Left renal pelvis (tissue), 4 donors: ENCODE data around the gene TNFRSF1B. TPM values are rescaled to one million over a fixed set of nuclear protein-coding genes. Genes with fewer than 3 reads are reported as not detected.

Experiments used
- DNase-seq, 4 donors: peaks; one replicate each; pipeline ENCODE4 v3.0.0-alpha.2; 2013; ENCODE audit warnings: low read depth in 4 of 4, low spot score in 3 of 4
- polyA plus RNA-seq, 4 donors: library from polyadenylated mRNA; unstranded; fragments of 120-200 nt; gene quantifications; one replicate each; pipeline ENCODE4 v1.2.1, GENCODE V29; 2013; ENCODE audit not compliant: insufficient read length in 4 of 4

Gene TNFRSF1B
- polyA plus RNA-seq, 4 donors = 6.0 to 8.5 (median 7.3) TPM

GRCh38 chr1:12141163-12141850, 25.5 kb upstream of the TNFRSF1B start:
- no peak for DNase-seq

- DNase-seq = no peak
Measured at GRCh38 chr1:12142141-12142823, 24.5 kb upstream of the TNFRSF1B start.

GRCh38 chr1:12142891-12143630, 23.7 kb upstream of the TNFRSF1B start:
- no peak for DNase-seq

- DNase-seq = no peak
Measured at GRCh38 chr1:12143631-12144155, 23.1 kb upstream of the TNFRSF1B start.

- DNase-seq = no peak
Measured at GRCh38 chr1:12144236-12144635, 22.6 kb upstream of the TNFRSF1B start.

- no peak for DNase-seq
Measured at GRCh38 chr1:12144969-12145368, 21.8 kb upstream of the TNFRSF1B start.

- no peak for DNase-seq
Measured at GRCh38 chr1:12145616-12146342, 21.0 kb upstream of the TNFRSF1B start.

- DNase-seq = no peak
Measured at GRCh38 chr1:12146343-12147112, 20.3 kb upstream of the TNFRSF1B start.

GRCh38 chr1:12147201-12147701, 19.5 kb upstream of the TNFRSF1B start:
- no peak for DNase-seq

GRCh38 chr1:12148160-12148957, 18.4 kb upstream of the TNFRSF1B start:
- no peak for DNase-seq

- DNase-seq = no peak
Measured at GRCh38 chr1:12148958-12149790, 17.6 kb upstream of the TNFRSF1B start.

- DNase-seq = no peak
Measured at GRCh38 chr1:12149791-12150175, 17.0 kb upstream of the TNFRSF1B start.

- no peak for DNase-seq
Measured at GRCh38 chr1:12150456-12151200, 16.2 kb upstream of the TNFRSF1B start.

- DNase-seq = no peak
Measured at GRCh38 chr1:12151465-12151864, 15.3 kb upstream of the TNFRSF1B start.

- DNase-seq = no peak
Measured at GRCh38 chr1:12152113-12152891, 14.5 kb upstream of the TNFRSF1B start.

- no peak for DNase-seq
Measured at GRCh38 chr1:12153181-12153785, 13.5 kb upstream of the TNFRSF1B start.
